IMR-90 (cell line): ENCODE results near the gene ZDHHC3. TPM values are rescaled to one million over a fixed set of nuclear protein-coding genes. Genes with fewer than 3 reads are reported as not detected.

Experiments used
- ATAC-seq: fragments of 200-7000 bp; cut with Tn5 transposase; 2 replicates; pipeline ENCODE4 v1.9.1; 2020; ENCODE audit warnings: low read depth, mild to moderate bottlenecking, moderate library complexity
- BruUV-seq: library from RNA; stranded (reverse); fragments of 400-500 nt; replicated peaks from 2 replicates; lab custom pipeline; 2021; lab: Mats Ljungman, UMichigan
- CTCF ChIA-PET: fragments of 300-600 bp; formaldehyde crosslinking; extraction: SDS; loops from one replicate; lab custom pipeline; 2021; ENCODE audit warnings: antibody characterized with exemption; lab: Yijun Ruan, JAX
- POLR2A ChIA-PET: fragments of 300-600 bp; sonication (Branson Sonifier 250); formaldehyde crosslinking; loops from one replicate; lab custom pipeline; 2022; ENCODE audit warnings: antibody characterized with exemption; ENCODE audit not compliant: unreplicated experiment; lab: Charles Lee
- DNase-seq: peaks from one replicate; pipeline ENCODE4 v3.0.0; 2013
- H2AFZ ChIP-seq: replicated peaks from 2 replicates; pipeline ENCODE3; 2013; ENCODE audit warnings: low read length, mild to moderate bottlenecking; ENCODE audit not compliant: poor library complexity
- H2AK5ac ChIP-seq: 2 replicates; pipeline ENCODE4 v1.6.1; 2013; ENCODE audit warnings: low read depth, low read length, inconsistent platforms
- H2AK9ac ChIP-seq: replicated peaks from 2 replicates; pipeline ENCODE3; 2013; ENCODE audit warnings: mild to moderate bottlenecking, low read depth, low read length, moderate library complexity; ENCODE audit not compliant: poor library complexity
- H2BK120ac ChIP-seq: 2 replicates; pipeline ENCODE4 v1.6.1; 2013; ENCODE audit warnings: low read depth, low read length, inconsistent platforms
- H2BK15ac ChIP-seq: 3 replicates; pipeline ENCODE4 v1.6.1; 2013; ENCODE audit warnings: low read depth, low read length, inconsistent platforms
- H2BK20ac ChIP-seq: 2 replicates; pipeline ENCODE4 v1.6.1; 2013; ENCODE audit warnings: low read depth, mild to moderate bottlenecking, inconsistent platforms, low read length, moderate library complexity
- H2BK5ac ChIP-seq: 2 replicates; pipeline ENCODE4 v1.6.1; 2013; ENCODE audit warnings: mild to moderate bottlenecking, low read depth, low read length, inconsistent platforms; ENCODE audit not compliant: poor library complexity, severe bottlenecking
- H3K14ac ChIP-seq: replicated peaks from 2 replicates; pipeline ENCODE4 v1.6.1; 2013; ENCODE audit warnings: low read depth, low read length, inconsistent platforms
- H3K18ac ChIP-seq: 2 replicates; pipeline ENCODE4 v1.6.1; 2013; ENCODE audit warnings: low read depth, low read length, control low read depth
- H3K23ac ChIP-seq: 2 replicates; pipeline ENCODE4 v1.6.1; 2013; ENCODE audit warnings: low read depth, low read length, inconsistent platforms
- H3K27ac ChIP-seq: 2 replicates; pipeline ENCODE4 v1.5.1; 2013; ENCODE audit warnings: mild to moderate bottlenecking, control low read depth, low read length; ENCODE audit not compliant: insufficient read depth
- H3K27me3 ChIP-seq: 2 replicates; pipeline ENCODE4 v1.6.1; 2013; ENCODE audit warnings: low read length; ENCODE audit not compliant: control insufficient read depth, insufficient read depth
- H3K36me3 ChIP-seq: 2 replicates; pipeline ENCODE4 v1.6.1; 2013; ENCODE audit warnings: low read length, mixed read lengths; ENCODE audit not compliant: control insufficient read depth, insufficient read depth
- H3K4ac ChIP-seq: 2 replicates; pipeline ENCODE4 v1.6.1; 2013; ENCODE audit warnings: low read depth, low read length, inconsistent platforms
- H3K4me1 ChIP-seq: 2 replicates; pipeline ENCODE4 v1.6.1; 2013; ENCODE audit warnings: low read length, mixed read lengths; ENCODE audit not compliant: control insufficient read depth, insufficient read depth
- H3K4me2 ChIP-seq: 2 replicates; pipeline ENCODE4 v1.6.1; 2013; ENCODE audit warnings: low read depth, mild to moderate bottlenecking, control low read depth, low read length, moderate library complexity
- H3K4me3 ChIP-seq: 2 replicates; pipeline ENCODE4 v1.5.1; 2013; ENCODE audit warnings: low read depth, mild to moderate bottlenecking, control low read depth, low read length, moderate library complexity; ENCODE audit not compliant: insufficient read depth
- H3K56ac ChIP-seq: 2 replicates; pipeline ENCODE4 v1.6.1; 2013; ENCODE audit warnings: low read length, inconsistent platforms; ENCODE audit not compliant: insufficient read depth; ENCODE audit errors: extremely low read depth
- H3K79me1 ChIP-seq, 2 experiments: 2 replicates each; pipeline ENCODE4 v1.6.1; 2013; ENCODE audit warnings: low read length in 2 of 2, inconsistent platforms in 1 of 2, low read depth in 1 of 2
- H3K9ac ChIP-seq: 2 replicates; pipeline ENCODE4 v1.6.1; 2013; ENCODE audit warnings: low read depth, low read length, control low read depth
- H3K9me1 ChIP-seq: 2 replicates; pipeline ENCODE4 v1.6.1; 2013; ENCODE audit warnings: low read length, inconsistent platforms; ENCODE audit not compliant: insufficient read depth
- H3K9me3 ChIP-seq: 2 replicates; pipeline ENCODE4 v1.6.1; 2013; ENCODE audit warnings: low read length; ENCODE audit not compliant: control insufficient read depth, insufficient read depth
- H4K20me1 ChIP-seq: 2 replicates; pipeline ENCODE4 v1.6.1; 2013; ENCODE audit warnings: low read length, inconsistent platforms; ENCODE audit not compliant: insufficient read depth
- H4K5ac ChIP-seq: 2 replicates; pipeline ENCODE4 v1.6.1; 2013; ENCODE audit warnings: mild to moderate bottlenecking, low read depth, low read length, control low read depth
- H4K8ac ChIP-seq, 2 experiments: 2 replicates each; pipeline ENCODE4 v1.6.1; 2013; ENCODE audit warnings: low read depth in 2 of 2, low read length in 2 of 2, control low read depth in 1 of 2, inconsistent platforms in 1 of 2
- H4K91ac ChIP-seq: 2 replicates; pipeline ENCODE4 v1.6.1; 2013; ENCODE audit warnings: low read depth, low read length, inconsistent platforms; ENCODE audit not compliant: insufficient read depth
- BHLHE40 ChIP-seq: fragments of 150-350 bp; IDR thresholded peaks from 2 replicates; pipeline ENCODE4 v1.6.1; 2016; ENCODE audit warnings: mild to moderate bottlenecking, low read depth, low read length
- CEBPB ChIP-seq: IDR thresholded peaks from 2 replicates; pipeline ENCODE4 v1.6.1; 2012; ENCODE audit warnings: low read depth, low read length, improper control_type of control experiment
- CHD1 ChIP-seq: IDR thresholded peaks from 2 replicates; pipeline ENCODE4 v1.6.1; 2012; ENCODE audit warnings: low read depth, low read length, improper control_type of control experiment
- FOS ChIP-seq: fragments of 150-350 bp; IDR thresholded peaks from 2 replicates; pipeline ENCODE4 v1.6.1; 2016; ENCODE audit warnings: low read depth, low read length
- MAZ ChIP-seq: IDR thresholded peaks from 2 replicates; pipeline ENCODE4 v1.6.1; 2012; ENCODE audit warnings: low read depth, mild to moderate bottlenecking, low read length, improper control_type of control experiment, moderate library complexity, borderline replicate concordance
- NFE2L2 ChIP-seq: fragments of 150-350 bp; IDR thresholded peaks from 2 replicates; pipeline ENCODE4 v1.6.1; 2016; ENCODE audit warnings: low read depth, mild to moderate bottlenecking, low read length
- POLR2A ChIP-seq: IDR thresholded peaks from 2 replicates; pipeline ENCODE4 v1.6.1; 2012; ENCODE audit warnings: mild to moderate bottlenecking, low read depth, low read length
- RAD21 ChIP-seq: IDR thresholded peaks from 2 replicates; pipeline ENCODE4 v1.6.1; 2012; ENCODE audit warnings: low read length, improper control_type of control experiment
- RCOR1 ChIP-seq: IDR thresholded peaks from 2 replicates; pipeline ENCODE4 v1.6.1; 2012; ENCODE audit warnings: mild to moderate bottlenecking, low read length, improper control_type of control experiment; ENCODE audit not compliant: insufficient replicate concordance
- RFX5 ChIP-seq: IDR thresholded peaks from 2 replicates; pipeline ENCODE4 v1.8.0; 2012; ENCODE audit warnings: low read depth, mild to moderate bottlenecking, low read length, moderate library complexity
- WGBS, 2 experiments: methylation state at CpG; one replicate each; pipeline versions ENCODE4 v1.1.5 to v1.1.7; 2013; ENCODE audit warnings: missing lambda C conversion rate in 2 of 2; ENCODE audit not compliant: insufficient read length in 1 of 2; ENCODE audit errors: extremely low coverage in 2 of 2; 5-methylcytosine and 5-hydroxymethylcytosine counted together
- dilution Hi-C: fragments of 300-500 bp; cut with HindIII; formaldehyde crosslinking; loops from one replicate; pipeline ENCODE4 v1.14.3; 2018; ENCODE audit warnings: low sequenced_read_pairs; ENCODE audit not compliant: unreplicated experiment
- in situ Hi-C: fragments of 300-500 bp; cut with MboI; formaldehyde crosslinking; loops from 3 replicates; pipeline ENCODE4 v1.14.3; 2019; ENCODE audit warnings: low sequenced_read_pairs, inconsistent platforms, mixed read lengths
- intact Hi-C: fragments of 100-400 bp; cut with micrococcal nuclease; formaldehyde crosslinking; loops from 2 replicates; pipeline ENCODE4 v1.10.0; 2022
- polyA plus RNA-seq, 3 experiments: library from polyadenylated mRNA; depleted of rRNA; stranded (reverse); fragments of >200 nt; gene quantifications; 2 replicates each; pipeline ENCODE4 v1.2.3, GENCODE V29; 2012; ENCODE audit warnings: low replicate concordance in 1 of 3
- total RNA-seq: library from RNA; depleted of rRNA; stranded (reverse); fragments of >200 nt; gene quantifications from 2 replicates; pipeline ENCODE4 v1.2.3, GENCODE V29; 2012
- TF ChIP-seq, protein P1 (sequence below): conservative IDR thresholded peaks from 2 replicates; pipeline ENCODE4 v1.5.1; 2012; ENCODE audit warnings: mild to moderate bottlenecking, low read depth, low read length, improper control_type of control experiment
- TF ChIP-seq, protein P2 (sequence below): fragments of 150-350 bp; IDR thresholded peaks from 2 replicates; pipeline ENCODE4 v1.6.1; 2016; ENCODE audit warnings: low read depth, mild to moderate bottlenecking, low read length, moderate library complexity, borderline replicate concordance
- TF ChIP-seq, protein P3 (sequence below): fragments of 150-350 bp; IDR thresholded peaks from 2 replicates; pipeline ENCODE4 v1.6.1; 2017; ENCODE audit warnings: mild to moderate bottlenecking, antibody characterized with exemption, low read length, low read depth

Gene ZDHHC3
- total and polyA plus RNA-seq, 2 of the 4 experiments (the other 2 are of a cell fraction), result 57.7 to 59.6 TPM

DNA sequence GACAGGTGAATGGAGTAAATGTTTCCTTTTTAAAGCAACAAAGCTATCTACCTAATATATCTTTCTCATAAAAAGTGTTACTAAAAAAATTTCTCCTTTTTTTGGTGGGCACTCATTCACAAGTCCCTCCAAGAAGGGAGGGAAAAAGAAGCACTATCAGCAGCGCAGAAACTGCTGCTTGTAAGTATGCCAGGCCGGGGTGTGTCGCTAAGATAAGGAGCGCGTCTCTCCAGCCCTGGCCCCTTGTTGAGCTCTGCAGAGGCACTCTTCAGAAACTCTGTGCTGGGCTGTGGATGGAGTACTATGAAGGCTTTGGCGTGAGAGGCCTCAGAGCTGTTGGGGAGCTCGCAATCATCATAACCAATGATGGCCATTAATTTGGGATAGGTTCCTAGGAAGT lies 49.1 kb downstream of the ZDHHC3 start:
- Histone ChIP-seq H3K27ac (no peak overlapping the region), H4K20me1 (no peaks in the 10 kb centered on the region), H3K4me2 (no peak overlapping the region), H2BK5ac (no peak overlapping the region), H3K18ac (no peak overlapping the region), H4K8ac (no peak overlapping the region), H4K5ac (no peak overlapping the region), H3K4me3 (no peak overlapping the region), H3K56ac (no peak overlapping the region), H3K14ac (no peak overlapping the region), H2BK120ac (no peak overlapping the region), H3K9me3 (no peaks in the 10 kb centered on the region), H2AK5ac (no peak overlapping the region), H3K9me1 (peaks cover 4% of the 10 kb centered on the region; the same call in 1 of the 2 replicates), H3K36me3 (peaks cover 45% of the 10 kb centered on the region), H3K9ac (no peak overlapping the region), H3K79me1 (no peaks in the 10 kb centered on the region), H3K4me1 (peaks cover 2% of the 10 kb centered on the region; the same call in 1 of the 2 replicates), H2BK20ac (no peak overlapping the region), H3K27me3 (no peaks in the 10 kb centered on the region), H2AFZ (no peak overlapping the region), H4K91ac (no peak overlapping the region), H2BK15ac (no peak overlapping the region), H3K4ac (no peak overlapping the region), H2AK9ac (no peak overlapping the region), H3K23ac (no peak overlapping the region)
- BruUV-seq, result no TSS peak
- ChIA-PET POLR2A (no interaction called here), CTCF (no interaction called here)
- TF ChIP-seq RFX5 (no peak), CEBPB (no peak), RAD21 (no peak), FOS (no peak), BHLHE40 (no peak), NFE2L2 (no peak), MAZ (no peak), RCOR1 (no peak), POLR2A (no peak), CHD1 (no peak)
- TF ChIP-seq, protein P1, sequence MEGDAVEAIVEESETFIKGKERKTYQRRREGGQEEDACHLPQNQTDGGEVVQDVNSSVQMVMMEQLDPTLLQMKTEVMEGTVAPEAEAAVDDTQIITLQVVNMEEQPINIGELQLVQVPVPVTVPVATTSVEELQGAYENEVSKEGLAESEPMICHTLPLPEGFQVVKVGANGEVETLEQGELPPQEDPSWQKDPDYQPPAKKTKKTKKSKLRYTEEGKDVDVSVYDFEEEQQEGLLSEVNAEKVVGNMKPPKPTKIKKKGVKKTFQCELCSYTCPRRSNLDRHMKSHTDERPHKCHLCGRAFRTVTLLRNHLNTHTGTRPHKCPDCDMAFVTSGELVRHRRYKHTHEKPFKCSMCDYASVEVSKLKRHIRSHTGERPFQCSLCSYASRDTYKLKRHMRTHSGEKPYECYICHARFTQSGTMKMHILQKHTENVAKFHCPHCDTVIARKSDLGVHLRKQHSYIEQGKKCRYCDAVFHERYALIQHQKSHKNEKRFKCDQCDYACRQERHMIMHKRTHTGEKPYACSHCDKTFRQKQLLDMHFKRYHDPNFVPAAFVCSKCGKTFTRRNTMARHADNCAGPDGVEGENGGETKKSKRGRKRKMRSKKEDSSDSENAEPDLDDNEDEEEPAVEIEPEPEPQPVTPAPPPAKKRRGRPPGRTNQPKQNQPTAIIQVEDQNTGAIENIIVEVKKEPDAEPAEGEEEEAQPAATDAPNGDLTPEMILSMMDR, result no peak
- TF ChIP-seq, protein P2, sequence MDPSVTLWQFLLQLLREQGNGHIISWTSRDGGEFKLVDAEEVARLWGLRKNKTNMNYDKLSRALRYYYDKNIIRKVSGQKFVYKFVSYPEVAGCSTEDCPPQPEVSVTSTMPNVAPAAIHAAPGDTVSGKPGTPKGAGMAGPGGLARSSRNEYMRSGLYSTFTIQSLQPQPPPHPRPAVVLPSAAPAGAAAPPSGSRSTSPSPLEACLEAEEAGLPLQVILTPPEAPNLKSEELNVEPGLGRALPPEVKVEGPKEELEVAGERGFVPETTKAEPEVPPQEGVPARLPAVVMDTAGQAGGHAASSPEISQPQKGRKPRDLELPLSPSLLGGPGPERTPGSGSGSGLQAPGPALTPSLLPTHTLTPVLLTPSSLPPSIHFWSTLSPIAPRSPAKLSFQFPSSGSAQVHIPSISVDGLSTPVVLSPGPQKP, result no peak
- TF ChIP-seq, protein P3, sequence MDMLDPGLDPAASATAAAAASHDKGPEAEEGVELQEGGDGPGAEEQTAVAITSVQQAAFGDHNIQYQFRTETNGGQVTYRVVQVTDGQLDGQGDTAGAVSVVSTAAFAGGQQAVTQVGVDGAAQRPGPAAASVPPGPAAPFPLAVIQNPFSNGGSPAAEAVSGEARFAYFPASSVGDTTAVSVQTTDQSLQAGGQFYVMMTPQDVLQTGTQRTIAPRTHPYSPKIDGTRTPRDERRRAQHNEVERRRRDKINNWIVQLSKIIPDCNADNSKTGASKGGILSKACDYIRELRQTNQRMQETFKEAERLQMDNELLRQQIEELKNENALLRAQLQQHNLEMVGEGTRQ, result no peak
- ATAC-seq (no peak), DNase-seq (no peak)
- dilution Hi-C loops (no loop called here), intact Hi-C loops (no loop called here), in situ Hi-C loops (no loop called here)
- WGBS, 2 experiments, result 90% methylated on average over 7 of the region's 7 CpGs; no CpG with 5 or more reads in 1 of the 2 experiments
